Measurements from ENCODE around the gene CCDC146. TPM values are rescaled to one million over a fixed set of nuclear protein-coding genes. Genes with fewer than 3 reads are reported as not detected.

Gene CCDC146
- total and polyA plus RNA-seq, 2 of the 13 experiments (the other 11 are each of a cell fraction or from before 2014, with no cell fraction given): 2.4 to 4.1 TPM

DNA sequence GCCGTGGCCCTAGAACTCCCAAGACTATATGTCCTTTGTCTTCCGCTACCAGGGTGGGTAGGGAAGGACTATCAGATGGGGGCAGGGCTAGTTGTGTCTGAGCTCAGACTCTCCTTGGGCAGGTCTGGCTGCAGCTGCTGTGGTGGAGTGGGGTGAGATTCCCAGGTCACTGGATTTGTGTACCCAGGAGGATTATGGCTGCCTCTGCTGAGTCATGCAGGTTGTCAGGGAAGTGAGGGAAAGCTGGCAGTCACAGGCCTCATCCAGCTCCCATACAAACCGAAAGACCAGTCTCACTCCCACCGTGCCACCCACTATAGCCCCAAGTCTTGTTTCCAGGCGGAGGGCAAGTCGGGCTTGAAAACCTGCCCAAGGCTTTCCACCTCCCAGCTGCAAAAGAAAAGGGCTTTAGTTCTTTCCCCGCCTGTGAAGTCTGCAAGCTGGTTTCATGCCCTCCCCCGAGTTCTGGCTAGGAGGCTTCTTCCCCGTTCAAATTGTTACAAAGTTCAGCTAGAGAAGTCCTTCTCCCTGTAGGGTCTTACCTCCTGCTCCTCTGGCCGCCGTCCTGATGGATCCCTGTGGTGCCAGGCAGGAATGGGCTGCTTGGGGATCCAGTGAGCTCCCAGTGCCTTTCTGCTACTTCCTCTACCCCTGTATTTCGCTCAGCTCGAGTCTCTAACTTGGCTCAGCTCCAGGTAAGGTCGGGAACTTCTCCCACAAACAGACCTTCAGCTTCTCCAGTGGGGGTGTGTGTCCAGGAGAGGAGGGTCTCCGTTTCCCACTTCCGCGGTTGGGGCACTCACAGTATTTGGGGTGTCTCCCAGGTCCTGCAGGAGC lies 184.0 kb downstream of the CCDC146 start:
- in situ Hi-C loops (cut with HindIII; ENCODE audit: extremely low pct_ligation_motif_present, low pct_unique_long_range_greater_than_20kb): no loop called here
- 97% methylated on average over 12 of the region's 17 CpGs for WGBS (ENCODE audit: low lambda C conversion rate)
- Histone ChIP-seq H3K4me1 (ENCODE audit: insufficient read depth, low read length) (peaks cover 18% of the 10 kb centered on the region), H3K79me2 (ENCODE audit: insufficient read depth, low read length) (no peaks in the 10 kb centered on the region), H3K27ac (ENCODE audit: extremely low read length, insufficient read depth, low read length) (peak overlapping the region; percentile 46), H4K20me1 (ENCODE audit: insufficient read depth, low read length) (no peaks in the 10 kb centered on the region), H3K9ac (ENCODE audit: insufficient read depth, low read depth, low read length) (no peak overlapping the region), H3K36me3 (replicated peaks in 1 of 2; ENCODE audit: control insufficient read depth in 1 of 2, insufficient read depth in 2 of 2, low read length in 2 of 2) (peaks cover 6 to 14% of the 10 kb centered on the region in 2 experiments; a peak in 3 of 5 replicates), H3K4me2 (ENCODE audit: low read depth, low read length) (no peak overlapping the region), H3K9me3 (ENCODE audit: low read length) (no peaks in the 10 kb centered on the region), H3K4me3 (replicated peaks in 1 of 3; ENCODE audit: insufficient read depth in 1 of 3, low read depth in 2 of 3, low read length in 3 of 3) (no peak overlapping the region), H3K27me3 (ENCODE audit: control insufficient read depth in 1 of 2, insufficient read depth in 2 of 2, low read length in 2 of 2) (no peaks in the 10 kb centered on the region), H2AFZ (ENCODE audit: low read length) (no peak overlapping the region)
- POLR2A ChIA-PET: no interaction called here
- DNase-seq (ENCODE audit: low spot score) (peak; percentile 29), ATAC-seq (peak; percentile 59), FAIRE-seq (no peak)
- intact Hi-C loops (cut with micrococcal nuclease; ENCODE audit: unreplicated experiment): no loop called here
- CTCF ChIA-PET (ENCODE audit: low intra/inter-chr PET ratio, low total read pairs): no interaction called here
- TF ChIP-seq NFE2 (CRISPR knock-in tag; IDR thresholded peaks at IDR 0.05): peak; percentile 75; the same call in 1 of the 2 replicates
- TF ChIP-seq RFXAP (CRISPR knock-in tag; IDR thresholded peaks at IDR 0.05; ENCODE audit: borderline replicate concordance): no peak
- peak; percentile 91; the same call in 1 of the 2 replicates for TF ChIP-seq NFE2L1 (CRISPR knock-in tag; IDR thresholded peaks at IDR 0.05; ENCODE audit: borderline replicate concordance)
- TF ChIP-seq LBX2 (CRISPR knock-in tag; IDR thresholded peaks at IDR 0.05; ENCODE audit: borderline replicate concordance): no peak
- no peak for TF ChIP-seq ATF7 (IDR thresholded peaks at IDR 0.05)
- no peak for TF ChIP-seq ATF7 (CRISPR knock-in tag; IDR thresholded peaks at IDR 0.05)
- TF ChIP-seq NFE2L2 (IDR thresholded peaks at IDR 0.05; ENCODE audit: low read length): peak; percentile 71; the same call in 1 of the 2 replicates
- peak; percentile 60 for TF ChIP-seq FOSL2 (CRISPR knock-in tag; IDR thresholded peaks at IDR 0.05)
- TF ChIP-seq YY1 (IDR thresholded peaks at IDR 0.05; ENCODE audit: insufficient read depth, insufficient replicate concordance, low read depth, low read length): peak; percentile 21
- TF ChIP-seq, protein P1, sequence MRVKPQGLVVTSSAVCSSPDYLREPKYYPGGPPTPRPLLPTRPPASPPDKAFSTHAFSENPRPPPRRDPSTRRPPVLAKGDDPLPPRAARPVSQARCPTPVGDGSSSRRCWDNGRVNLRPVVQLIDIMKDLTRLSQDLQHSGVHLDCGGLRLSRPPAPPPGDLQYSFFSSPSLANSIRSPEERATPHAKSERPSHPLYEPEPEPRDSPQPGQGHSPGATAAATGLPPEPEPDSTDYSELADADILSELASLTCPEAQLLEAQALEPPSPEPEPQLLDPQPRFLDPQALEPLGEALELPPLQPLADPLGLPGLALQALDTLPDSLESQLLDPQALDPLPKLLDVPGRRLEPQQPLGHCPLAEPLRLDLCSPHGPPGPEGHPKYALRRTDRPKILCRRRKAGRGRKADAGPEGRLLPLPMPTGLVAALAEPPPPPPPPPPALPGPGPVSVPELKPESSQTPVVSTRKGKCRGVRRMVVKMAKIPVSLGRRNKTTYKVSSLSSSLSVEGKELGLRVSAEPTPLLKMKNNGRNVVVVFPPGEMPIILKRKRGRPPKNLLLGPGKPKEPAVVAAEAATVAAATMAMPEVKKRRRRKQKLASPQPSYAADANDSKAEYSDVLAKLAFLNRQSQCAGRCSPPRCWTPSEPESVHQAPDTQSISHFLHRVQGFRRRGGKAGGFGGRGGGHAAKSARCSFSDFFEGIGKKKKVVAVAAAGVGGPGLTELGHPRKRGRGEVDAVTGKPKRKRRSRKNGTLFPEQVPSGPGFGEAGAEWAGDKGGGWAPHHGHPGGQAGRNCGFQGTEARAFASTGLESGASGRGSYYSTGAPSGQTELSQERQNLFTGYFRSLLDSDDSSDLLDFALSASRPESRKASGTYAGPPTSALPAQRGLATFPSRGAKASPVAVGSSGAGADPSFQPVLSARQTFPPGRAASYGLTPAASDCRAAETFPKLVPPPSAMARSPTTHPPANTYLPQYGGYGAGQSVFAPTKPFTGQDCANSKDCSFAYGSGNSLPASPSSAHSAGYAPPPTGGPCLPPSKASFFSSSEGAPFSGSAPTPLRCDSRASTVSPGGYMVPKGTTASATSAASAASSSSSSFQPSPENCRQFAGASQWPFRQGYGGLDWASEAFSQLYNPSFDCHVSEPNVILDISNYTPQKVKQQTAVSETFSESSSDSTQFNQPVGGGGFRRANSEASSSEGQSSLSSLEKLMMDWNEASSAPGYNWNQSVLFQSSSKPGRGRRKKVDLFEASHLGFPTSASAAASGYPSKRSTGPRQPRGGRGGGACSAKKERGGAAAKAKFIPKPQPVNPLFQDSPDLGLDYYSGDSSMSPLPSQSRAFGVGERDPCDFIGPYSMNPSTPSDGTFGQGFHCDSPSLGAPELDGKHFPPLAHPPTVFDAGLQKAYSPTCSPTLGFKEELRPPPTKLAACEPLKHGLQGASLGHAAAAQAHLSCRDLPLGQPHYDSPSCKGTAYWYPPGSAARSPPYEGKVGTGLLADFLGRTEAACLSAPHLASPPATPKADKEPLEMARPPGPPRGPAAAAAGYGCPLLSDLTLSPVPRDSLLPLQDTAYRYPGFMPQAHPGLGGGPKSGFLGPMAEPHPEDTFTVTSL (CRISPR knock-in tag; IDR thresholded peaks at IDR 0.05; ENCODE audit: borderline replicate concordance): no peak
- TF ChIP-seq, protein P2, sequence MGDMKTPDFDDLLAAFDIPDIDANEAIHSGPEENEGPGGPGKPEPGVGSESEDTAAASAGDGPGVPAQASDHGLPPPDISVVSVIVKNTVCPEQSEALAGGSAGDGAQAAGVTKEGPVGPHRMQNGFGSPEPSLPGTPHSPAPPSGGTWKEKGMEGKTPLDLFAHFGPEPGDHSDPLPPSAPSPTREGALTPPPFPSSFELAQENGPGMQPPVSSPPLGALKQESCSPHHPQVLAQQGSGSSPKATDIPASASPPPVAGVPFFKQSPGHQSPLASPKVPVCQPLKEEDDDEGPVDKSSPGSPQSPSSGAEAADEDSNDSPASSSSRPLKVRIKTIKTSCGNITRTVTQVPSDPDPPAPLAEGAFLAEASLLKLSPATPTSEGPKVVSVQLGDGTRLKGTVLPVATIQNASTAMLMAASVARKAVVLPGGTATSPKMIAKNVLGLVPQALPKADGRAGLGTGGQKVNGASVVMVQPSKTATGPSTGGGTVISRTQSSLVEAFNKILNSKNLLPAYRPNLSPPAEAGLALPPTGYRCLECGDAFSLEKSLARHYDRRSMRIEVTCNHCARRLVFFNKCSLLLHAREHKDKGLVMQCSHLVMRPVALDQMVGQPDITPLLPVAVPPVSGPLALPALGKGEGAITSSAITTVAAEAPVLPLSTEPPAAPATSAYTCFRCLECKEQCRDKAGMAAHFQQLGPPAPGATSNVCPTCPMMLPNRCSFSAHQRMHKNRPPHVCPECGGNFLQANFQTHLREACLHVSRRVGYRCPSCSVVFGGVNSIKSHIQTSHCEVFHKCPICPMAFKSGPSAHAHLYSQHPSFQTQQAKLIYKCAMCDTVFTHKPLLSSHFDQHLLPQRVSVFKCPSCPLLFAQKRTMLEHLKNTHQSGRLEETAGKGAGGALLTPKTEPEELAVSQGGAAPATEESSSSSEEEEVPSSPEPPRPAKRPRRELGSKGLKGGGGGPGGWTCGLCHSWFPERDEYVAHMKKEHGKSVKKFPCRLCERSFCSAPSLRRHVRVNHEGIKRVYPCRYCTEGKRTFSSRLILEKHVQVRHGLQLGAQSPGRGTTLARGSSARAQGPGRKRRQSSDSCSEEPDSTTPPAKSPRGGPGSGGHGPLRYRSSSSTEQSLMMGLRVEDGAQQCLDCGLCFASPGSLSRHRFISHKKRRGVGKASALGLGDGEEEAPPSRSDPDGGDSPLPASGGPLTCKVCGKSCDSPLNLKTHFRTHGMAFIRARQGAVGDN (CRISPR knock-in tag; IDR thresholded peaks at IDR 0.05): peak; percentile 51
- BruUV-seq (replicated peaks): no TSS peak
